RWPE1 (cell line): ENCODE data around the gene GOLGA8B.
A peak's percentile ranks its signal among the peaks of the same experiment; 100 is the strongest.
"Not testable (repeated sequence)": the region's sequence is repeated elsewhere in the genome, so short reads cannot be mapped to it uniquely, and the experiment has no call there.

Experiments
- CTCF ChIA-PET: fragments of 350-600 bp; sonication (Branson Sonifier 250); formaldehyde crosslinking; extraction: SDS; loops from one replicate; lab custom pipeline; 2021; lab: Yijun Ruan, JAX
- POLR2A ChIA-PET: fragments of 400-600 bp; formaldehyde crosslinking; extraction: SDS; loops from one replicate; lab custom pipeline; 2020; ENCODE audit warnings: antibody characterized with exemption; ENCODE audit not compliant: low non-redundant PET; lab: Yijun Ruan, JAX
- DNase-seq: peaks from one replicate; pipeline ENCODE4 v3.0.0; 2012; ENCODE audit warnings: low spot score
- H3K27ac ChIP-seq: fragments of 450-650 bp; 2 replicates; pipeline ENCODE4 v1.5.1; 2017
- TF ChIP-seq, protein P1 (sequence below): fragments of 450-650 bp; conservative IDR thresholded peaks from 2 replicates; pipeline ENCODE4 v1.5.1; 2017; ENCODE audit warnings: low read depth, mild to moderate bottlenecking

GOLGA8B gene, protein sequence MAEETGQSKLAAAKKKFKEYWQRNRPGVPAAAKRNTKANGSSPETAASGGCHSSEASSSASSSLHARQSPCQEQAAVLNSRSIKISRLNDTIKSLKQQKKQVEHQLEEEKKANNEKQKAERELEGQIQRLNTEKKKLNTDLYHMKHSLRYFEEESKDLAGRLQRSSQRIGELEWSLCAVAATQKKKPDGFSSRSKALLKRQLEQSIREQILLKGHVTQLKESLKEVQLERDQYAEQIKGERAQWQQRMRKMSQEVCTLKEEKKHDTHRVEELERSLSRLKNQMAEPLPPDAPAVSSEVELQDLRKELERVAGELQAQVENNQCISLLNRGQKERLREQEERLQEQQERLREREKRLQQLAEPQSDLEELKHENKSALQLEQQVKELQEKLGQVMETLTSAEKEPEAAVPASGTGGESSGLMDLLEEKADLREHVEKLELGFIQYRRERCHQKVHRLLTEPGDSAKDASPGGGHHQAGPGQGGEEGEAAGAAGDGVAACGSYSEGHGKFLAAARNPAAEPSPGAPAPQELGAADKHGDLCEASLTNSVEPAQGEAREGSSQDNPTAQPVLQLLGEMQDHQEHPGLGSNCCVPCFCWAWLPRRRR

GRCh38 chr15:34583399-34584329 is at the start of gene GOLGA8B:
GOLGA8B (minus strand) TSS chr15:34583651; CDS start chr15:34535912, 47,739 bp downstream.
- H3K27ac ChIP-seq: peak within 1 kb of the TSS; percentile 74
- ChIA-PET CTCF (interaction anchor here (0.6 kb wide), 1 partner anchor 241 kb away, joined by 3 read pairs; no protein-coding TSS in a partner anchor), POLR2A (interaction anchor here (0.5 to 0.9 kb wide), 3 partner anchors 70 to 241 kb away, joined by 3 to 4 read pairs (median 3); partner anchors contain the start of genes NOP10 and NUTM1)
- DNase-seq: peak; percentile 89
- TF ChIP-seq, protein P1, sequence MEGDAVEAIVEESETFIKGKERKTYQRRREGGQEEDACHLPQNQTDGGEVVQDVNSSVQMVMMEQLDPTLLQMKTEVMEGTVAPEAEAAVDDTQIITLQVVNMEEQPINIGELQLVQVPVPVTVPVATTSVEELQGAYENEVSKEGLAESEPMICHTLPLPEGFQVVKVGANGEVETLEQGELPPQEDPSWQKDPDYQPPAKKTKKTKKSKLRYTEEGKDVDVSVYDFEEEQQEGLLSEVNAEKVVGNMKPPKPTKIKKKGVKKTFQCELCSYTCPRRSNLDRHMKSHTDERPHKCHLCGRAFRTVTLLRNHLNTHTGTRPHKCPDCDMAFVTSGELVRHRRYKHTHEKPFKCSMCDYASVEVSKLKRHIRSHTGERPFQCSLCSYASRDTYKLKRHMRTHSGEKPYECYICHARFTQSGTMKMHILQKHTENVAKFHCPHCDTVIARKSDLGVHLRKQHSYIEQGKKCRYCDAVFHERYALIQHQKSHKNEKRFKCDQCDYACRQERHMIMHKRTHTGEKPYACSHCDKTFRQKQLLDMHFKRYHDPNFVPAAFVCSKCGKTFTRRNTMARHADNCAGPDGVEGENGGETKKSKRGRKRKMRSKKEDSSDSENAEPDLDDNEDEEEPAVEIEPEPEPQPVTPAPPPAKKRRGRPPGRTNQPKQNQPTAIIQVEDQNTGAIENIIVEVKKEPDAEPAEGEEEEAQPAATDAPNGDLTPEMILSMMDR: no peak

- POLR2A ChIA-PET, DNase-seq, CTCF ChIA-PET, H3K27ac ChIP-seq: not testable (repeated sequence)
Observed at GRCh38 chr15:34633165-34633564, 49.7 kb upstream of the GOLGA8B start.

DNA sequence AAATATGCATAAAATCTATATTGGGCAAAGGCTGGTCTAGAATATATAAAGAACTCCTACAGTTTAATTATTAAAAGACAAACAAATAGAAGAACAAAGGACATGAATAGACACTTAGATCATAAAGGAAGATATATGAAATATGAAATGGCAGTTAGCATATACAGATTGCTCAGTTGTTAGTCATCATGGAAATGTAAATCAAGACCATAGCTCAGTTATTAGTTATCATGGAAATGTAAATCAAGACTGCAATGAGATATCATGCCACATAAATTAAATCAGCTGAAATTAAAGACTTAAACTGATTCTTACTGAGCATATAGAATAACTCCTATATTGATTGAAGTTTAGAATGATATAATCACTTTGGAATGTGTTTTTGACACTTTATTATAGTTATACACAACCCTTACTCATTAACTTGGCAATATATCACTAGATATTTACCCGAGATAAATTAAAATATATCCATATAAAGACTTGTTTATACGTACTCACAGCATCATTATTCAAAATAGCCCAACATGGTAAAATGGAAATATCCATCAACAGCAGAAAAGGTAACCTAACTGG is 45.2 kb upstream of the GOLGA8B start:
- H3K27ac ChIP-seq: no peak overlapping the region
- DNase-seq: no peak
- ChIA-PET CTCF (no interaction called here), POLR2A (no interaction called here)
- TF ChIP-seq, protein P1: no peak

DNA sequence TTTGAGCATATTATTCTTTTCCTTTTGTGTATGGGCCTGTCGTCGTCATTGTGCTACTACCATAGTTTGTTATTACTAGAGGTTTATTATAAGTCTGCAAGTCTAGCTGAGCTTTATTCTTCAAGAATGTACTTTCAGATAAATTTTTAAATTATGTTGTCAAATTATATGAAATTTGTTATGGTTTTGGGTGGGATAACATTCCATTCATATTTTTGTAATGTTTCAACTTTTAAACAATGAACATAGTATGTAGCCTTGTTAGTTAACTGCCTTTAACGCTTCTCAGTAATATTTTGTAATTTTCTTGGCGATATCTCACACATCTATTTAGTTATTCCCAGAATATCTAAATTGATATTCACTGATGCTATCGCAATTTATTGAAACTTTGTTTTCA is 41.6 kb upstream of the GOLGA8B start:
- ChIA-PET POLR2A (no interaction called here), CTCF (no interaction called here)
- DNase-seq: no peak
- TF ChIP-seq, protein P1: no peak
- H3K27ac ChIP-seq: no peak overlapping the region

DNA sequence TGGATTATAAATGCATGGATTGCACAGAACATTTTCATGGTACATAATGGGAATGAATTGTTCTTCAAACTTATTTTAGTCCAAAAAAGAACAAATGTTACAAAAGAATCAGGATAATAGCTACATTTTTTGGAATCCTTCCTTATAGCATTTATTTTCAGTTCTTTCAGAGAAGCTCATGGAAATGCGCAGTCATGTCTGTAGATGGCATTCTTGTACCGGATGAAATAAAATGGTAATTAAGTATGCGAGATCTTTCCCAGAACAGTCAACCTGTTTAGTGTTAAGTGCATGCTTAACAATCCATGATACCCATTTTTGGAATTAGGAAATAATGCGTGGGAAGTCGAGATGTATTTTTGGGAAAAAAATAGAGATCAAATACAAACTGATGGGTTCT is 38.2 kb upstream of the GOLGA8B start:
- ChIA-PET POLR2A (no interaction called here), CTCF (interaction anchor here (0.6 to 1.0 kb wide), 9 partner anchors 27 to 651 kb away, joined by 3 to 6 read pairs (median 4); no protein-coding TSS in a partner anchor)
- no peak overlapping the region for H3K27ac ChIP-seq
- TF ChIP-seq, protein P1: peak; percentile 54
- peak; percentile 10 for DNase-seq

GRCh38 chr15:34620814-34621213 is 37.4 kb upstream of the GOLGA8B start:
- POLR2A ChIA-PET: no interaction called here
- DNase-seq: no peak
- no peak overlapping the region for H3K27ac ChIP-seq
- TF ChIP-seq, protein P1: no peak
- CTCF ChIA-PET: interaction anchor here (0.5 to 1.0 kb wide), 2 partner anchors 310 to 333 kb away, joined by 3 to 4 read pairs; no protein-coding TSS in a partner anchor
